ENCODE data around the gene LIG3. TPM values are rescaled to one million over a fixed set of nuclear protein-coding genes. Genes with fewer than 3 reads are reported as not detected.

The LIG3 gene
- total and polyA plus RNA-seq, 2 of the 4 experiments (the other 2 are of a cell fraction), result 36.4 to 41.9 TPM

GRCh38 chr17:35052780-35053179 lies 72.5 kb downstream of the LIG3 start:
- H3K56ac ChIP-seq (ENCODE audit: extremely low read depth, insufficient read depth, low read length), result no peak overlapping the region
- no peak overlapping the region for H3K9ac ChIP-seq (ENCODE audit: low read depth, low read length)
- H4K91ac ChIP-seq (ENCODE audit: insufficient read depth, low read depth, low read length), result no peak overlapping the region
- H3K4me2 ChIP-seq (ENCODE audit: low read depth, low read length), result no peak overlapping the region
- DNase-seq (no peak), ATAC-seq (ENCODE audit: low read depth) (peak; percentile 11; the same call in 1 of the 2 replicates)
- ChIA-PET POLR2A (ENCODE audit: unreplicated experiment) (no interaction called here), CTCF (interaction anchor here (0.6 to 1.1 kb wide), 2 partner anchors 8 to 33 kb away, joined by 3 to 5 read pairs; no protein-coding TSS in a partner anchor)
- peaks cover 19% of the 10 kb centered on the region; the same call in 1 of the 2 replicates for H4K20me1 ChIP-seq (ENCODE audit: insufficient read depth, low read length)
- no peak overlapping the region for H2BK120ac ChIP-seq (ENCODE audit: low read depth, low read length)
- no peak overlapping the region for H3K4ac ChIP-seq (ENCODE audit: low read depth, low read length)
- dilution Hi-C loops (cut with HindIII; ENCODE audit: low sequenced_read_pairs, unreplicated experiment), result no loop called here
- peak overlapping the region; percentile 33; the same call in 1 of the 2 replicates for H3K14ac ChIP-seq (replicated peaks; ENCODE audit: low read depth, low read length)
- no peak overlapping the region for H3K27ac ChIP-seq (ENCODE audit: insufficient read depth, low read length)
- in situ Hi-C loops (cut with MboI; ENCODE audit: low sequenced_read_pairs), result no loop called here
- H3K23ac ChIP-seq (ENCODE audit: low read depth, low read length), result no peak overlapping the region
- peaks cover 6% of the 10 kb centered on the region; the same call in 1 of the 2 replicates for H3K4me1 ChIP-seq (ENCODE audit: control insufficient read depth, insufficient read depth, low read length)
- H3K18ac ChIP-seq (ENCODE audit: low read depth, low read length), result no peak overlapping the region
- BruUV-seq (replicated peaks), result no TSS peak
- H3K9me1 ChIP-seq (ENCODE audit: insufficient read depth, low read length), result peaks cover 3% of the 10 kb centered on the region; the same call in 1 of the 2 replicates
- H3K36me3 ChIP-seq (ENCODE audit: control insufficient read depth, insufficient read depth, low read length), result no peaks in the 10 kb centered on the region
- no peak overlapping the region for H2AK9ac ChIP-seq (replicated peaks; ENCODE audit: low read depth, low read length, poor library complexity)
- H2AFZ ChIP-seq (replicated peaks; ENCODE audit: low read length, poor library complexity), result no peak overlapping the region
- no peak overlapping the region for H2BK5ac ChIP-seq (ENCODE audit: low read depth, low read length, poor library complexity, severe bottlenecking)
- no peak overlapping the region for H2BK15ac ChIP-seq (ENCODE audit: low read depth, low read length)
- H2BK20ac ChIP-seq (ENCODE audit: low read depth, low read length), result no peak overlapping the region
- H3K79me1 ChIP-seq (ENCODE audit: low read depth in 1 of 2, low read length in 2 of 2), result peaks cover 24 to 69% of the 10 kb centered on the region in 2 experiments
- H4K5ac ChIP-seq (ENCODE audit: low read depth, low read length), result no peak overlapping the region
- no peak overlapping the region for H4K8ac ChIP-seq (ENCODE audit: low read depth in 2 of 2, low read length in 2 of 2)
- TF ChIP-seq RAD21 (IDR thresholded peaks at IDR 0.05; ENCODE audit: low read length), result no peak
- no peak for TF ChIP-seq CTCF (conservative IDR thresholded peaks at IDR 0.05; ENCODE audit: low read depth, low read length)
- no peak for TF ChIP-seq RCOR1 (IDR thresholded peaks at IDR 0.05; ENCODE audit: insufficient replicate concordance, low read length)
- H3K27me3 ChIP-seq (ENCODE audit: control insufficient read depth, insufficient read depth, low read length), result no peaks in the 10 kb centered on the region
- no peaks in the 10 kb centered on the region for H3K9me3 ChIP-seq (ENCODE audit: control insufficient read depth, insufficient read depth, low read length)
- H2AK5ac ChIP-seq (ENCODE audit: low read depth, low read length), result 0 out of 2 replicates have a peak overlapping the region, but pooled peaks have one; percentile 21
- intact Hi-C loops (cut with micrococcal nuclease), result no loop called here
- no peak overlapping the region for H3K4me3 ChIP-seq (ENCODE audit: insufficient read depth, low read depth, low read length)
